HepG2 (cell line): ENCODE data around the gene RNASE8. TPM values are rescaled to one million over a fixed set of nuclear protein-coding genes. Genes with fewer than 3 reads are reported as not detected.

Experiments used
- ERF ChIP-seq: IDR thresholded peaks from 2 replicates; pipeline ENCODE4 v1.6.1; 2018; ENCODE audit warnings: missing biosample characterization, missing genetic modification reagents
- KAT8 ChIP-seq: IDR thresholded peaks from 2 replicates; pipeline ENCODE4 v1.6.1; 2016; ENCODE audit warnings: missing genetic modification reagents, missing compliant biosample characterization
- KDM3A ChIP-seq: IDR thresholded peaks from 2 replicates; pipeline ENCODE4 v1.6.1; 2018; ENCODE audit warnings: low read depth, missing compliant biosample characterization
- KLF16 ChIP-seq, 2 experiments: sonication (generic) in 1 of 2; formaldehyde crosslinking in 1 of 2; IDR thresholded peaks; 2 replicates each; pipeline versions ENCODE4 v1.6.1 to v1.8.0; 2016 to 2023; ENCODE audit warnings: missing genetic modification reagents in 2 of 2, missing compliant biosample characterization in 1 of 2
- PPARG ChIP-seq: conservative IDR thresholded peaks from 2 replicates; pipeline ENCODE4 v1.6.1; 2016; ENCODE audit warnings: missing biosample characterization, missing genetic modification reagents
- REXO4 ChIP-seq: sonication (generic); formaldehyde crosslinking; IDR thresholded peaks from 2 replicates; pipeline ENCODE4 v1.8.0; 2022; ENCODE audit warnings: missing genetic modification reagents, mild to moderate bottlenecking, borderline replicate concordance
- SALL1 ChIP-seq: sonication (generic); formaldehyde crosslinking; IDR thresholded peaks from 2 replicates; pipeline ENCODE4 v1.8.0; 2022; ENCODE audit warnings: mild to moderate bottlenecking, missing genetic modification reagents
- SP5 ChIP-seq: IDR thresholded peaks from 2 replicates; pipeline ENCODE4 v1.6.1; 2016; ENCODE audit warnings: low read depth, borderline replicate concordance
- SPEN ChIP-seq: sonication (generic); formaldehyde crosslinking; IDR thresholded peaks from 2 replicates; pipeline ENCODE4 v1.5.1; 2020; ENCODE audit warnings: low read depth, mild to moderate bottlenecking, missing genetic modification reagents
- STAG1 ChIP-seq: sonication (generic); formaldehyde crosslinking; IDR thresholded peaks from 2 replicates; pipeline ENCODE4 v1.4.0; 2020; ENCODE audit warnings: missing genetic modification reagents
- WIZ ChIP-seq: sonication (generic); formaldehyde crosslinking; IDR thresholded peaks from 2 replicates; pipeline ENCODE4 v1.5.1; 2020; ENCODE audit warnings: mild to moderate bottlenecking, missing genetic modification reagents
- ZFP36L2 ChIP-seq: sonication (generic); formaldehyde crosslinking; IDR thresholded peaks from 2 replicates; pipeline ENCODE4 v1.4.0; 2020; ENCODE audit warnings: missing genetic modification reagents
- ZFP90 ChIP-seq: sonication (generic); formaldehyde crosslinking; IDR thresholded peaks from 2 replicates; pipeline ENCODE4 v1.8.0; 2022; ENCODE audit warnings: missing genetic modification reagents, mild to moderate bottlenecking, inconsistent platforms, borderline replicate concordance
- ZNF331 ChIP-seq: sonication (generic); formaldehyde crosslinking; IDR thresholded peaks from 2 replicates; pipeline ENCODE4 v1.4.0; 2020; ENCODE audit warnings: missing genetic modification reagents
- ZNF713 ChIP-seq: sonication (generic); formaldehyde crosslinking; IDR thresholded peaks from 2 replicates; pipeline ENCODE4 v1.4.0; 2020; ENCODE audit warnings: mild to moderate bottlenecking, missing genetic modification reagents
- ZNF792 ChIP-seq: IDR thresholded peaks from 2 replicates; pipeline ENCODE4 v1.6.1; 2016
- polyA plus RNA-seq, 8 experiments: library from polyadenylated mRNA; depleted of rRNA in 3 of 8; stranded (reverse) in 7 of 8; unstranded in 1 of 8; fragments of >200 nt; fragmentation: Illumina TruSeq in 4 of 8; extraction: Trizol in 4 of 8; gene quantifications; 2 replicates each; pipeline versions ENCODE4 v1.2.1 to v1.2.3, GENCODE V29; 2011 to 2016; ENCODE audit warnings: low read depth in 4 of 8, missing spikeins in 1 of 8, mixed read lengths in 1 of 8; ENCODE audit not compliant: insufficient read depth in 1 of 8
- total RNA-seq, 5 experiments: library from RNA; depleted of rRNA; stranded (reverse); fragments of >200 nt; fragmentation: Illumina TruSeq; extraction: Trizol; gene quantifications; 2 replicates each; pipeline ENCODE4 v1.2.3, GENCODE V29; 2016; ENCODE audit warnings: low read depth in 1 of 5
- TF ChIP-seq, protein P1 (sequence below): IDR thresholded peaks from 2 replicates; pipeline ENCODE4 v1.6.1; 2016; ENCODE audit warnings: missing compliant biosample characterization, missing genetic modification reagents, borderline replicate concordance
- TF ChIP-seq, protein P2 (sequence below): sonication (generic); formaldehyde crosslinking; IDR thresholded peaks from 2 replicates; pipeline ENCODE4 v1.4.0; 2020; ENCODE audit warnings: missing genetic modification reagents, mild to moderate bottlenecking, borderline replicate concordance
- TF ChIP-seq, protein P3 (sequence below): IDR thresholded peaks from 2 replicates; pipeline ENCODE4 v1.6.1; 2016; ENCODE audit warnings: mild to moderate bottlenecking, missing biosample characterization, missing genetic modification reagents
- TF ChIP-seq, protein P4 (sequence below): sonication (generic); formaldehyde crosslinking; IDR thresholded peaks from 2 replicates; pipeline ENCODE4 v1.4.0; 2020; ENCODE audit warnings: missing genetic modification reagents
- TF ChIP-seq, protein P5 (sequence below): sonication (generic); formaldehyde crosslinking; IDR thresholded peaks from 2 replicates; pipeline ENCODE4 v1.8.1; 2023; ENCODE audit warnings: mild to moderate bottlenecking, missing genetic modification reagents, borderline replicate concordance
- TF ChIP-seq, protein P6 (sequence below), 2 experiments: sonication (generic) in 1 of 2; formaldehyde crosslinking in 1 of 2; IDR thresholded peaks; 2 replicates each; pipeline versions ENCODE4 v1.4.0 to v1.6.1; 2018 to 2020; ENCODE audit warnings: missing genetic modification reagents in 2 of 2, borderline replicate concordance in 1 of 2, low read depth in 1 of 2, mild to moderate bottlenecking in 1 of 2, missing biosample characterization in 1 of 2

RNASE8 gene
- total and polyA plus RNA-seq, 2 of the 13 experiments (the other 11 are each of a cell fraction or from before 2014, with no cell fraction given), result not detected

DNA sequence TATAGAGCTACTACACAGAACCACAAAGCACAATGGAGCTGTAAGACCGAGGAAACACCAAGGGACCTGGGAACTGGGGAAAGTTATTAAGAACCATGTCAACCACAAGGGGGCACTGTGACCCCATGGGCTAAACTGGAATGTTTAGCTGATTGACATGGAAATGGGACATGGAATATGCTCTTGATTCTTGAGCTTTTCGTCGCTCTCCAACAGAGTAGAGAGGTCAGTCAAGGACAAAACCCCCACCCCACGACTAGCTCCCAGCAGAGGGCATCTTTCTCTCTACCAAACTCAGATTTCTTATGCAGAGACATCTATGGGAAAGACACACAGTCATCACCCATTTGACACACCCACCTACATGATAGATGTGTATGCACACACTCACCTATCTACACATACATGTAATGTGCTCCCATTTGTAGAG is 42.8 kb upstream of the RNASE8 start (continued):
- peak; percentile 42 for TF ChIP-seq SALL1 (CRISPR knock-in tag)
- 0 out of 2 replicates have a peak, but pooled peaks have one; percentile 45 for TF ChIP-seq ZNF792 (CRISPR knock-in tag)
- TF ChIP-seq ZNF713 (CRISPR knock-in tag), result 0 out of 2 replicates have a peak, but pooled peaks have one; percentile 50
- TF ChIP-seq ERF (CRISPR knock-in tag), result 0 out of 2 replicates have a peak, but pooled peaks have one; percentile 32
- TF ChIP-seq KAT8, result peak; percentile 71
- TF ChIP-seq STAG1 (CRISPR knock-in tag), result peak; percentile 99
- TF ChIP-seq, protein P1, sequence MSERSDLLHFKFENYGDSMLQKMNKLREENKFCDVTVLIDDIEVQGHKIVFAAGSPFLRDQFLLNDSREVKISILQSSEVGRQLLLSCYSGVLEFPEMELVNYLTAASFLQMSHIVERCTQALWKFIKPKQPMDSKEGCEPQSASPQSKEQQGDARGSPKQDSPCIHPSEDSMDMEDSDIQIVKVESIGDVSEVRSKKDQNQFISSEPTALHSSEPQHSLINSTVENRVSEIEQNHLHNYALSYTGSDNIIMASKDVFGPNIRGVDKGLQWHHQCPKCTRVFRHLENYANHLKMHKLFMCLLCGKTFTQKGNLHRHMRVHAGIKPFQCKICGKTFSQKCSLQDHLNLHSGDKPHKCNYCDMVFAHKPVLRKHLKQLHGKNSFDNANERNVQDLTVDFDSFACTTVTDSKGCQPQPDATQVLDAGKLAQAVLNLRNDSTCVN, result no peak
- TF ChIP-seq REXO4 (CRISPR knock-in tag), result no peak
- TF ChIP-seq, protein P2, sequence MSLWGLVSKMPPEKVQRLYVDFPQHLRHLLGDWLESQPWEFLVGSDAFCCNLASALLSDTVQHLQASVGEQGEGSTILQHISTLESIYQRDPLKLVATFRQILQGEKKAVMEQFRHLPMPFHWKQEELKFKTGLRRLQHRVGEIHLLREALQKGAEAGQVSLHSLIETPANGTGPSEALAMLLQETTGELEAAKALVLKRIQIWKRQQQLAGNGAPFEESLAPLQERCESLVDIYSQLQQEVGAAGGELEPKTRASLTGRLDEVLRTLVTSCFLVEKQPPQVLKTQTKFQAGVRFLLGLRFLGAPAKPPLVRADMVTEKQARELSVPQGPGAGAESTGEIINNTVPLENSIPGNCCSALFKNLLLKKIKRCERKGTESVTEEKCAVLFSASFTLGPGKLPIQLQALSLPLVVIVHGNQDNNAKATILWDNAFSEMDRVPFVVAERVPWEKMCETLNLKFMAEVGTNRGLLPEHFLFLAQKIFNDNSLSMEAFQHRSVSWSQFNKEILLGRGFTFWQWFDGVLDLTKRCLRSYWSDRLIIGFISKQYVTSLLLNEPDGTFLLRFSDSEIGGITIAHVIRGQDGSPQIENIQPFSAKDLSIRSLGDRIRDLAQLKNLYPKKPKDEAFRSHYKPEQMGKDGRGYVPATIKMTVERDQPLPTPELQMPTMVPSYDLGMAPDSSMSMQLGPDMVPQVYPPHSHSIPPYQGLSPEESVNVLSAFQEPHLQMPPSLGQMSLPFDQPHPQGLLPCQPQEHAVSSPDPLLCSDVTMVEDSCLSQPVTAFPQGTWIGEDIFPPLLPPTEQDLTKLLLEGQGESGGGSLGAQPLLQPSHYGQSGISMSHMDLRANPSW (CRISPR knock-in tag), result peak; percentile 59; the same call in 1 of the 2 replicates
- peak; percentile 55; the same call in 1 of the 2 replicates for TF ChIP-seq ZFP90 (CRISPR knock-in tag)
- TF ChIP-seq, protein P3, sequence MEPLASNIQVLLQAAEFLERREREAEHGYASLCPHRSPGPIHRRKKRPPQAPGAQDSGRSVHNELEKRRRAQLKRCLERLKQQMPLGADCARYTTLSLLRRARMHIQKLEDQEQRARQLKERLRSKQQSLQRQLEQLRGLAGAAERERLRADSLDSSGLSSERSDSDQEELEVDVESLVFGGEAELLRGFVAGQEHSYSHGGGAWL (CRISPR knock-in tag), result no peak
- 0 out of 2 replicates have a peak, but pooled peaks have one; percentile 21 for TF ChIP-seq ZFP36L2 (CRISPR knock-in tag)
- TF ChIP-seq KDM3A, result peak; percentile 87
- TF ChIP-seq, protein P4, sequence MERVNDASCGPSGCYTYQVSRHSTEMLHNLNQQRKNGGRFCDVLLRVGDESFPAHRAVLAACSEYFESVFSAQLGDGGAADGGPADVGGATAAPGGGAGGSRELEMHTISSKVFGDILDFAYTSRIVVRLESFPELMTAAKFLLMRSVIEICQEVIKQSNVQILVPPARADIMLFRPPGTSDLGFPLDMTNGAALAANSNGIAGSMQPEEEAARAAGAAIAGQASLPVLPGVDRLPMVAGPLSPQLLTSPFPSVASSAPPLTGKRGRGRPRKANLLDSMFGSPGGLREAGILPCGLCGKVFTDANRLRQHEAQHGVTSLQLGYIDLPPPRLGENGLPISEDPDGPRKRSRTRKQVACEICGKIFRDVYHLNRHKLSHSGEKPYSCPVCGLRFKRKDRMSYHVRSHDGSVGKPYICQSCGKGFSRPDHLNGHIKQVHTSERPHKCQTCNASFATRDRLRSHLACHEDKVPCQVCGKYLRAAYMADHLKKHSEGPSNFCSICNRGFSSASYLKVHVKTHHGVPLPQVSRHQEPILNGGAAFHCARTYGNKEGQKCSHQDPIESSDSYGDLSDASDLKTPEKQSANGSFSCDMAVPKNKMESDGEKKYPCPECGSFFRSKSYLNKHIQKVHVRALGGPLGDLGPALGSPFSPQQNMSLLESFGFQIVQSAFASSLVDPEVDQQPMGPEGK, result peak; percentile 47; the same call in 1 of the 2 replicates
- peak; percentile 64; the same call in 1 of the 2 replicates for TF ChIP-seq ZNF331 (CRISPR knock-in tag)
- TF ChIP-seq, protein P5, sequence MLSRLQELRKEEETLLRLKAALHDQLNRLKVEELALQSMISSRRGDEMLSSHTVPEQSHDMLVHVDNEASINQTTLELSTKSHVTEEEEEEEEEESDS, result no peak
- TF ChIP-seq SP5 (CRISPR knock-in tag), result peak; percentile 12; the same call in 1 of the 2 replicates
- TF ChIP-seq SPEN (CRISPR knock-in tag), result 0 out of 2 replicates have a peak, but pooled peaks have one; percentile 24
- TF ChIP-seq, protein P6, sequence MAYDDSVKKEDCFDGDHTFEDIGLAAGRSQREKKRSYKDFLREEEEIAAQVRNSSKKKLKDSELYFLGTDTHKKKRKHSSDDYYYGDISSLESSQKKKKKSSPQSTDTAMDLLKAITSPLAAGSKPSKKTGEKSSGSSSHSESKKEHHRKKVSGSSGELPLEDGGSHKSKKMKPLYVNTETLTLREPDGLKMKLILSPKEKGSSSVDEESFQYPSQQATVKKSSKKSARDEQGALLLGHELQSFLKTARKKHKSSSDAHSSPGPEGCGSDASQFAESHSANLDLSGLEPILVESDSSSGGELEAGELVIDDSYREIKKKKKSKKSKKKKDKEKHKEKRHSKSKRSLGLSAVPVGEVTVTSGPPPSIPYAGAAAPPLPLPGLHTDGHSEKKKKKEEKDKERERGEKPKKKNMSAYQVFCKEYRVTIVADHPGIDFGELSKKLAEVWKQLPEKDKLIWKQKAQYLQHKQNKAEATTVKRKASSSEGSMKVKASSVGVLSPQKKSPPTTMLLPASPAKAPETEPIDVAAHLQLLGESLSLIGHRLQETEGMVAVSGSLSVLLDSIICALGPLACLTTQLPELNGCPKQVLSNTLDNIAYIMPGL (CRISPR knock-in tag; IDR thresholded peaks at IDR 0.05; ENCODE audit: borderline replicate concordance in 1 of 2, low read depth in 1 of 2), result peak; percentile 61 to 87; a peak in 3 of 4 replicates
- TF ChIP-seq KLF16 (CRISPR knock-in tag; IDR thresholded peaks at IDR 0.05), result peak in 1 of 2 experiments; percentile 77; a peak in 1 of 4 replicates
- no peak for TF ChIP-seq WIZ (CRISPR knock-in tag)
- peak; percentile 64; the same call in 1 of the 2 replicates for TF ChIP-seq PPARG (CRISPR knock-in tag)
